Activated CD8-positive, alpha-beta memory T cell treated with anti-CD3 and anti-CD28 coated beads, Interleukin-2, amount 50 U/mL, for 1 hour (primary cell): Measurements from ENCODE around the gene COPE.

Source experiments
- DNase-seq: peaks from one replicate; pipeline ENCODE4 v3.0.0-alpha.2; 2020; ENCODE audit errors: extremely low read depth

The COPE gene

GRCh38 chr19:18867751-18868150 lies 51.4 kb downstream of the COPE start:
- DNase-seq = no peak

GRCh38 chr19:18867199-18867598 lies 52.0 kb downstream of the COPE start:
- DNase-seq = no peak

DNA sequence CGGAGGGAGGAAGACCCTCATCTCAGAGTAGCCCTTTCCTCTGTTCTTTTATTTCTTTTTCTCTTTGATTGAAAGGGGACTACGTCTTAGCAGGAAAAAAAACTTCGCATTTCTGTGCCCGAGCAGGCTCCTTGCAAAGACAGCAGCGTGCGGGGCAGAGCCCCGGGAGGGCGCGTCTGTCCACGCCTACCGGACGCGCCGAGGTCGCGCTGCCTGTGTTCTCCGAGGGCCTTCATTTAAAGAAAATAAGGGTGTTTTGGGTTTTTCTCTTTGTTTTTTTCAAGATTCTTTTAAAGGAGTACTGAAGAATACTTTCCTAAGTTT lies 52.4 kb downstream of the COPE start:
- DNase-seq = no peak

GRCh38 chr19:18865973-18866799 lies 53.0 kb downstream of the COPE start:
- no peak for DNase-seq

DNA sequence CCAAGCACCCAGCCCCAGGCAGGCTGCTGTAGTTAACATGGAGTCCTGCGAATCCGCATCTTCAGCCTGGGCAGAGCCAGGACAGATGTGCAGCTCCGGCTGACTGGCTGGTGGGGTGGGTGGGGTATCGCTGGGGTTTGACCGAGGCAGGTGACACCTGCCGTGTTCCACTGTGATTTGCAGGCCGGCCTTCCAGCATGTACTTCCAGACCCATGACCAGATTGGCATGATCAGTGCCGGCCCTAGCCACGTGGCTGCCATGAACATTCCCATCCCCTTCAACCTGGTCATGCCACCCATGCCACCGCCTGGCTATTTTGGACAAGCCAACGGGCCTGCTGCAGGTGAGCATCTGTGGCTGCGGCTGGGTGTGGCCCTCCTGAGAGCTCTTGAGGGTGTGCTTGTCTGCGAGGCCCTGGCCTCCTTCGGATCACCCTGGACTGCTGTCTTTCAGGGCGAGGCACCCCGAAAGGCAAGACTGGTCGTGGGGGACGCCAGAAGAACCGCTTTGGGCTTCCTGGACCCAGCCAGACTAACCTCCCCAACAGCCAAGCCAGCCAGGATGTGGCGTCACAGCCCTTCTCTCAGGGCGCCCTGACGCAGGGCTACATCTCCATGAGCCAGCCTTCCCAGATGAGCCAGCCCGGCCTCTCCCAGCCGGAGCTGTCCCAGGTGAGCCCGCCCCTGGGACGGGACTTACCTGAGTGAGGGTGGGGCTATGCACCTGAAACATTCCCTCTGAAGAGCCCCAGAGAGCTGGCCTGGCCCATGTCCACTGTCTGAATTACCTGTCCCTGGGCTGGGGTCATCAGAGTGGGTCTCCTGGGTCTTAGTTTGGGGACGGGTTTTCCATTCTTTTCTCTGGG lies 53.8 kb downstream of the COPE start:
- DNase-seq = no peak

GRCh38 chr19:18863843-18864362 lies 55.3 kb downstream of the COPE start:
- no peak for DNase-seq

- no peak for DNase-seq
Observed at GRCh38 chr19:18862976-18863842, 56.0 kb downstream of the COPE start.

- DNase-seq = no peak
Observed at GRCh38 chr19:18861917-18862316, 57.3 kb downstream of the COPE start.

- DNase-seq = no peak
Observed at GRCh38 chr19:18861235-18861634, 58.0 kb downstream of the COPE start.

DNA sequence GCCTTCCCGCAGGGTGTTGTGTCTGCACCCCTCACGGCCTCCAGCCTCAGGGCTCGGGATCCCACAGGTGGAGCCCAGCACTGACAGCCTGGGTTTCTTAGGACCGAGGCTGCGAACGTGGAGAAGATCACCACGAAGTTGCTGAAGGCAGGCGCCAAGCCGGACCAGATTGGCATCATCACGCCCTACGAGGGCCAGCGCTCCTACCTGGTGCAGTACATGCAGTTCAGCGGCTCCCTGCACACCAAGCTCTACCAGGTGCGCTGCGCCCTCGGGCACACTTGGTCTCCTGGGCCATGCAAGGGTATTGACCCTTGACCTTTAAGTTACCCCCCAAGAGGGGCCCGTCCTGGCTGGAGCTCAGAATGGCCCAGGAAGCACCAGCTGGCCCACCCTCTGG lies 58.5 kb downstream of the COPE start:
- no peak for DNase-seq

- no peak for DNase-seq
Observed at GRCh38 chr19:18860302-18860700, 58.9 kb downstream of the COPE start.

- DNase-seq = no peak
Observed at GRCh38 chr19:18859676-18860301, 59.4 kb downstream of the COPE start.

- DNase-seq = no peak
Observed at GRCh38 chr19:18858906-18859646, 60.1 kb downstream of the COPE start.

GRCh38 chr19:18857223-18857622 lies 62.0 kb downstream of the COPE start:
- DNase-seq = no peak

DNA sequence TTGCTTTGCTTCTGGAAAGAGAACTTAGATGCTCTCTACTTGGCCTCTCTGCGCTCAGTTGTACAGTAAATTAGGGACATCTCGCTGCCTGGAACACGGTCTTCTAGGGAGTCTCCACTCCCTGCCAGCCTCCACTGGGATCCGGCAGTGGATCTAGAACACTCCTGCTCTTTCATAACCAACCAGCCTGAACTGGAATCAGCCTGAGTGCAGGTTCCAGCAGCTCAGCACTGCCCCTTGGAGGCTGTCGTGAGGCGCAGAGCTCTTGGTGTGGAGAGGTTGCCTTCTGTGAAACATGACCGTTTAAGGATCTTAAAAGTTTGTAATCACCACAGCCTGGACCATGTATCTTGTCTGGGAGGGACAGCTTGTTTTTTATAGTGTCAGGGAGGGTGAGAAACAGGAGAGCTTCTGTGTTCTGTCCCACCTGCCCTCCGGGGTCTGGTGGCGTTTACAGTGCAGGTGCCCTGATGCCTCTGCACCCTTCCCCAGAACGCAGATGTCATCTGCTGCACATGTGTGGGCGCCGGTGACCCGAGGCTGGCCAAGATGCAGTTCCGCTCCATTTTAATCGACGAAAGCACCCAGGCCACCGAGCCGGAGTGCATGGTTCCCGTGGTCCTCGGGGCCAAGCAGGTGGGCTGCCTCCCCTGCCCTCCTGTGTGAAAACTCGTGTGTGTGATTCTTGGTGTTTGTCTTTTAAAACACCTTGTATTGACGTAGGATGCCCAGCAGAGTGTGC lies 62.6 kb downstream of the COPE start:
- DNase-seq = no peak

- no peak for DNase-seq
Observed at GRCh38 chr19:18855647-18856384, 63.4 kb downstream of the COPE start.

- DNase-seq = no peak
Observed at GRCh38 chr19:18854982-18855381, 64.2 kb downstream of the COPE start.

DNA sequence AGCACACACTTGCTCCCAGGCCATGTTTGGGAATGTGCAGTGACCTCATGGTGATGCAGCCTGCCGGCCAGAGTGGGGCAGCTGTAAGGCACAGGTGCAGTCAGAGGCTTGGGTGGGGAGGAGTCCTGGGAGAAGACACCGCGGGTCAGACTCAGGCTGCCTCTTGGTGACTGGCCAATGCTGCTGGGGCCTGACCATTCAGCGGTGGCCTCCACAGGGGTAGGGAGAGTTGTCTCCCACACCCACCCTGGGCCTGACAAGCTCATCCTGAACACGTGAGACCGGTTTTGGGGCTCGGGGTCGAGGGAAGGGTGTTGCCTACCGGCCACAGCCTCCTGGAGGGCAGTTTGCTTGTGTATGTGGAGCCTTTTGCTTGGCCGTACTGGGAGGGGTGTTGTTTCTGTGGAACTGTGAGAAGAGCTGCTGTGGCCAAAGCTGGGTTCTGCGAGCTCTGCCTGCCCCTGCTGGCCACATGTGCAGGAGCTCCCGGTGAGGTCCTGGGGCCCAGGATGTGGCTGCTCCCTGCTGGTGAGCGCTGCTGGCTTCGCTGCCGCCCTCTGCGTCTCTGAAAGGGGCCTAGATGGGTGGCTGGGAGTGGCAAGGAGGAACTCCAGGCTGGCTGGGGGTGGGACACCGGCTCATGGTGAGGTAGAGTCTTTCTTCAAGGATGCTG lies 65.3 kb downstream of the COPE start:
- DNase-seq = no peak

GRCh38 chr19:18852648-18853047 lies 66.5 kb downstream of the COPE start:
- no peak for DNase-seq
